Neural cell (in vitro differentiated cells): ENCODE results near the gene SNCAIP.

Source experiments
- EZH2 ChIP-seq: fragments of 200-600, 300-800 bp; shearing (Covaris generic), sonication (generic); IDR thresholded peaks from 2 replicates; pipeline ENCODE4 v1.6.1; 2014; ENCODE audit warnings: antibody characterized with exemption, low read length, borderline replicate concordance, mild to moderate bottlenecking; ENCODE audit not compliant: insufficient read depth, poor library complexity, severe bottlenecking
- POLR2AphosphoS5 ChIP-seq: IDR thresholded peaks from 2 replicates; pipeline ENCODE4 v1.6.1; 2012
- TAF1 ChIP-seq: IDR thresholded peaks from 2 replicates; pipeline ENCODE4 v1.6.1; 2012; ENCODE audit warnings: low read depth
- TF ChIP-seq, protein P1 (sequence below): fragments of 450-650 bp; IDR thresholded peaks from 2 replicates; pipeline ENCODE4 v1.5.1; 2014; ENCODE audit warnings: antibody characterized with exemption, mild to moderate bottlenecking, moderate library complexity; ENCODE audit not compliant: poor library complexity, severe bottlenecking

DNA sequence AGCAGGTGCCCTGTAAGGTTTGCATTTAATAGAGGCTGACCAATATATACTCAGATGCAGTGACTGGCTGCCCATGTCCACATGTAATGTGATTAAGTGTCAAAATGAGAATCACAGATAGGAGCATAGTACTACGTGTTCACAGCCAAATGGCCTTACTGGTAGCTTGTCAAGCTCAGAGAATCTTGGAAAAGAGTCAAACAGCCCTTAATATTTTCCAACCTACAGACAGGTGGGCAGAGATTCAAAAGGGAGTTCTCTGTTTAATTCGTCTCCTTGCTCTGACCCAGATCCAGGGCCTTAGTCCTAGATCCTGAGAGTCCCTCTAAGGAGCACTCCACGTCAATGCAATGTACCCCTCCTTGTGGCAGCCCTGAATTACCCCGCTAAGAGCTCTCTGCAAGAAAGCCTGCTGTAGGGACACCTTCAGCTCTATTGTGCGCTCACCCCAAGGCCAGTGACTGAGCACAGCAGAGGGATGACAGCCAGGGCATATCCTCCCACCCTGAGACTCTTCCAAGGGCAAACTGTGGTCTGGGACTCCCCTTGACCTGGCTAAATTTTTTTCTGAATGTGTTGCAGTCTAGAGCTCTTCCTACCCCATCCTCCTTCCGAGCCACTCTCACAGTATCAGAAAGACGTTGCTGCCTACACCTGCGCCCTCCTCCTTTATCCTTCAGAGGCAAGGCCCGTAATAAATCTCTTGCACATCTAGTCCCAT lies 159.2 kb downstream of the SNCAIP start:
- TF ChIP-seq, protein P1, sequence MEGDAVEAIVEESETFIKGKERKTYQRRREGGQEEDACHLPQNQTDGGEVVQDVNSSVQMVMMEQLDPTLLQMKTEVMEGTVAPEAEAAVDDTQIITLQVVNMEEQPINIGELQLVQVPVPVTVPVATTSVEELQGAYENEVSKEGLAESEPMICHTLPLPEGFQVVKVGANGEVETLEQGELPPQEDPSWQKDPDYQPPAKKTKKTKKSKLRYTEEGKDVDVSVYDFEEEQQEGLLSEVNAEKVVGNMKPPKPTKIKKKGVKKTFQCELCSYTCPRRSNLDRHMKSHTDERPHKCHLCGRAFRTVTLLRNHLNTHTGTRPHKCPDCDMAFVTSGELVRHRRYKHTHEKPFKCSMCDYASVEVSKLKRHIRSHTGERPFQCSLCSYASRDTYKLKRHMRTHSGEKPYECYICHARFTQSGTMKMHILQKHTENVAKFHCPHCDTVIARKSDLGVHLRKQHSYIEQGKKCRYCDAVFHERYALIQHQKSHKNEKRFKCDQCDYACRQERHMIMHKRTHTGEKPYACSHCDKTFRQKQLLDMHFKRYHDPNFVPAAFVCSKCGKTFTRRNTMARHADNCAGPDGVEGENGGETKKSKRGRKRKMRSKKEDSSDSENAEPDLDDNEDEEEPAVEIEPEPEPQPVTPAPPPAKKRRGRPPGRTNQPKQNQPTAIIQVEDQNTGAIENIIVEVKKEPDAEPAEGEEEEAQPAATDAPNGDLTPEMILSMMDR: no peak
- TF ChIP-seq TAF1 (no peak), EZH2 (no peak), POLR2AphosphoS5 (no peak)
